GM12878 (cell line): ENCODE results near the gene KCND3. TPM values are rescaled to one million over a fixed set of nuclear protein-coding genes. Genes with fewer than 3 reads are reported as not detected.

Source experiments
- ATAC-seq: fragments of 200-7000 bp; cut with Tn5 transposase; 3 replicates; pipeline ENCODE4 v1.9.1; 2020; ENCODE audit warnings: mild to moderate bottlenecking, moderate library complexity
- BruUV-seq: library from RNA; stranded (reverse); fragments of 400-500 nt; replicated peaks from 2 replicates; lab custom pipeline; 2021; lab: Mats Ljungman, UMichigan
- CTCF ChIA-PET: fragments of 300-600 bp; sonication (Branson Sonifier 250); formaldehyde crosslinking; extraction: SDS; loops from one replicate; lab custom pipeline; 2021; ENCODE audit warnings: inconsistent platforms; lab: Yijun Ruan, JAX
- POLR2A ChIA-PET: fragments of 350-600 bp; formaldehyde crosslinking; extraction: SDS; loops from one replicate; lab custom pipeline; 2021; ENCODE audit warnings: inconsistent platforms; lab: Charles Lee
- RAD21 ChIA-PET: fragments of 300-600 bp; sonication (Branson Sonifier 250); formaldehyde crosslinking; loops from one replicate; lab custom pipeline; 2023; ENCODE audit warnings: antibody characterized with exemption; ENCODE audit not compliant: unreplicated experiment; lab: Charles Lee
- SMC1A ChIA-PET: fragments of 300-600 bp; sonication (Branson Sonifier 250); formaldehyde crosslinking; loops from one replicate; lab custom pipeline; 2023; ENCODE audit not compliant: unreplicated experiment, uncharacterized antibody; lab: Charles Lee
- DNase-seq: peaks from one replicate; pipeline ENCODE4 v3.0.0-alpha.2; 2011; ENCODE audit warnings: low read depth, low spot score
- FAIRE-seq: peaks from 3 replicates; lab custom pipeline; 2011; peaks lifted over from hg19 to GRCh38; lab: Jason Lieb, UNC
- H2AFZ ChIP-seq: 2 replicates; pipeline ENCODE4 v1.6.0; 2011; ENCODE audit warnings: low read depth, low read length, control low read depth; ENCODE audit not compliant: control insufficient read depth
- H3K27ac ChIP-seq: 2 replicates; pipeline ENCODE4 v1.5.1; 2011; ENCODE audit warnings: control low read depth; ENCODE audit not compliant: control insufficient read depth, insufficient read depth
- H3K27me3 ChIP-seq, 2 experiments: replicated peaks in 1 of 2; 2 replicates each; pipeline versions ENCODE4 v1.6.0 to v1.6.1; 2011; ENCODE audit warnings: low read length in 1 of 2; ENCODE audit not compliant: control insufficient read depth in 2 of 2, insufficient read depth in 2 of 2
- H3K36me3 ChIP-seq, 2 experiments: 2 replicates each; pipeline ENCODE4 v1.5.1; 2011; ENCODE audit warnings: low read length in 1 of 2; ENCODE audit not compliant: control insufficient read depth in 2 of 2, insufficient read depth in 2 of 2
- H3K4me1 ChIP-seq: 2 replicates; pipeline ENCODE4 v1.6.1; 2011; ENCODE audit warnings: mild to moderate bottlenecking, low read length, moderate library complexity, mixed read lengths; ENCODE audit not compliant: control insufficient read depth, insufficient read depth
- H3K4me2 ChIP-seq: 2 replicates; pipeline ENCODE4 v1.6.0; 2011; ENCODE audit warnings: control low read depth; ENCODE audit not compliant: control insufficient read depth, insufficient read depth
- H3K4me3 ChIP-seq: fragments of 200-600 bp; sonication (generic); 2 replicates; pipeline ENCODE4 v1.5.1; 2016
- H3K79me2 ChIP-seq: 2 replicates; pipeline ENCODE4 v1.6.0; 2011; ENCODE audit warnings: low read length; ENCODE audit not compliant: control insufficient read depth, insufficient read depth
- H3K9ac ChIP-seq: 2 replicates; pipeline ENCODE4 v1.8.0; 2011; ENCODE audit warnings: low read length, control low read depth, mixed read lengths; ENCODE audit not compliant: control insufficient read depth, insufficient read depth
- H3K9me3 ChIP-seq: replicated peaks from 3 replicates; pipeline ENCODE4 v1.5.1; 2011; ENCODE audit warnings: mild to moderate bottlenecking, low read length; ENCODE audit not compliant: control insufficient read depth, insufficient read depth
- H4K20me1 ChIP-seq: 2 replicates; pipeline ENCODE4 v1.6.0; 2011; ENCODE audit not compliant: control insufficient read depth, insufficient read depth
- EP300 ChIP-seq, 2 experiments: fragments of 150-350 bp in 1 of 2; IDR thresholded peaks; 2 replicates each; pipeline ENCODE4 v1.6.1; 2011 to 2012; ENCODE audit warnings: low read depth in 2 of 2, low read length in 2 of 2, borderline replicate concordance in 1 of 2, improper control_type of control experiment in 1 of 2, inconsistent platforms in 1 of 2; ENCODE audit not compliant: control insufficient read depth in 1 of 2
- FOS ChIP-seq: IDR thresholded peaks from 3 replicates; pipeline ENCODE4 v1.6.1; 2011; ENCODE audit warnings: borderline replicate concordance; ENCODE audit not compliant: insufficient read length; ENCODE audit errors: extremely low read depth
- JUNB ChIP-seq: IDR thresholded peaks from 2 replicates; pipeline ENCODE4 v1.6.1; 2016; ENCODE audit warnings: antibody characterized with exemption, mild to moderate bottlenecking
- RCOR1 ChIP-seq: conservative IDR thresholded peaks from 2 replicates; pipeline ENCODE4 v1.6.1; 2012; ENCODE audit warnings: low read depth, low read length, improper control_type of control experiment
- ZNF207 ChIP-seq: fragments of 450-650 bp; IDR thresholded peaks from 2 replicates; pipeline ENCODE4 v1.6.1; 2014; ENCODE audit warnings: antibody characterized with exemption, mild to moderate bottlenecking, borderline replicate concordance
- WGBS: methylation state at CpG from one replicate; pipeline ENCODE4 v1.1.6; 2016; ENCODE audit warnings: low lambda C conversion rate; ENCODE audit not compliant: insufficient replicate concordance, insufficient coverage; ENCODE audit errors: missing lambda C conversion rate; 5-methylcytosine and 5-hydroxymethylcytosine counted together
- in situ Hi-C: fragments of 300-500 bp; cut with MboI; formaldehyde crosslinking; loops from 9 replicates; pipeline ENCODE4 v1.14.3; 2018; ENCODE audit warnings: mixed read lengths
- intact Hi-C: fragments of 100-400 bp; cut with micrococcal nuclease; formaldehyde crosslinking; loops from one replicate; pipeline ENCODE4 v1.14.2; 2022; ENCODE audit not compliant: unreplicated experiment
- polyA plus RNA-seq, 11 experiments: library from polyadenylated mRNA; depleted of rRNA in 4 of 11; unstranded in 6 of 11; stranded (reverse) in 5 of 11; fragments of >200 nt; fragmentation: Nextera tagmentation in 4 of 11; fragmentation: Illumina TruSeq in 1 of 11; extraction: Ambion mirVana in 4 of 11; extraction: Trizol in 1 of 11; gene quantifications; 1 replicate in 1 of 11; 2 replicates in 10 of 11; pipeline versions ENCODE4 v1.2.1 to v1.2.3, GENCODE V29; 2011 to 2016; ENCODE audit warnings: inconsistent platforms in 2 of 11, missing spikeins in 2 of 11, low read depth in 1 of 11
- total RNA-seq, 4 experiments: library from RNA; depleted of rRNA in 3 of 4; stranded (reverse); fragments of >200 nt in 3 of 4; fragmentation: Illumina TruSeq in 1 of 4; extraction: Trizol in 1 of 4; gene quantifications; 2 replicates each; pipeline versions ENCODE4 v1.2.1 to v1.2.3, GENCODE V29; 2013 to 2021
- TF ChIP-seq, protein P1 (sequence below): IDR thresholded peaks from 2 replicates; pipeline ENCODE4 v1.6.1; 2012; ENCODE audit warnings: low read depth, low read length, improper control_type of control experiment
- TF ChIP-seq, protein P2 (sequence below): fragments of 450-650 bp; formaldehyde crosslinking; IDR thresholded peaks from 2 replicates; pipeline ENCODE4 v1.4.0; 2022; ENCODE audit warnings: mild to moderate bottlenecking, moderate library complexity

Gene KCND3
- total and polyA plus RNA-seq, 10 of the 15 experiments (the other 5 are each of a cell fraction or from before 2014, with no cell fraction given): 0.02 TPM; not detected in 9

DNA sequence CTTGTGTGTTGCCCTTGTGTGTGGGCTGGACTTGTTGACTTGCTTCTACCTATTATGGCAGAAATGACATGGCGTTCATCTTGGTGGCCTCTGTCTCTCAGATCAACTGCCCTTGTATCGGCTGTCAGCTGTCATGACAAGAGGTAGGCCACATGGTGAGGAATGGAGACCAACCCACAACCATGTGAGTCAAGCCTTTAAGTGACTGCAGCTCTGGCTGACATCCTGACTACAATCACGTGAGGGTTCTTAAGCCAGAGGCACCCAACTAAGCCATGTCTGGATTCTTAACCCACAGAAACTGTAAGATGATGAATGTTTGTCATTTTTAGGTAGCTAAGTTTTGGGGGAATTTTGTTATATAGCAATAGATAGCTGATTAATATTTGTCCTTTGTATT, 82.1 kb downstream of the KCND3 start:
- ChIA-PET RAD21 (no interaction called here), POLR2A (no interaction called here), CTCF (no interaction called here), SMC1A (no interaction called here)
- Histone ChIP-seq H3K9me3 (no peaks in the 10 kb centered on the region), H3K4me1 (no peaks in the 10 kb centered on the region), H3K4me2 (no peak overlapping the region), H3K9ac (no peak overlapping the region), H3K27ac (no peak overlapping the region), H3K79me2 (no peaks in the 10 kb centered on the region), H3K4me3 (no peak overlapping the region), H3K27me3 (peaks cover 0 to 1% of the 10 kb centered on the region in 2 experiments; a peak in 2 of 4 replicates), H3K36me3 (no peaks in the 10 kb centered on the region), H2AFZ (no peak overlapping the region), H4K20me1 (no peaks in the 10 kb centered on the region)
- WGBS: 7% methylated on average over 3 of the region's 3 CpGs
- BruUV-seq: no TSS peak
- intact Hi-C loops (no loop called here), in situ Hi-C loops (no loop called here)
- ATAC-seq: no peak
- no peak for DNase-seq
- TF ChIP-seq, protein P1, sequence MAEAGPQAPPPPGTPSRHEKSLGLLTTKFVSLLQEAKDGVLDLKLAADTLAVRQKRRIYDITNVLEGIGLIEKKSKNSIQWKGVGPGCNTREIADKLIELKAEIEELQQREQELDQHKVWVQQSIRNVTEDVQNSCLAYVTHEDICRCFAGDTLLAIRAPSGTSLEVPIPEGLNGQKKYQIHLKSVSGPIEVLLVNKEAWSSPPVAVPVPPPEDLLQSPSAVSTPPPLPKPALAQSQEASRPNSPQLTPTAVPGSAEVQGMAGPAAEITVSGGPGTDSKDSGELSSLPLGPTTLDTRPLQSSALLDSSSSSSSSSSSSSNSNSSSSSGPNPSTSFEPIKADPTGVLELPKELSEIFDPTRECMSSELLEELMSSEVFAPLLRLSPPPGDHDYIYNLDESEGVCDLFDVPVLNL: no peak
- TF ChIP-seq RCOR1 (no peak), EP300 (IDR thresholded peaks at IDR 0.05; ENCODE audit: borderline replicate concordance in 1 of 2, control insufficient read depth in 1 of 2, low read depth in 2 of 2, low read length in 2 of 2) (no peak), JUNB (no peak), ZNF207 (no peak), FOS (no peak)
- TF ChIP-seq, protein P2, sequence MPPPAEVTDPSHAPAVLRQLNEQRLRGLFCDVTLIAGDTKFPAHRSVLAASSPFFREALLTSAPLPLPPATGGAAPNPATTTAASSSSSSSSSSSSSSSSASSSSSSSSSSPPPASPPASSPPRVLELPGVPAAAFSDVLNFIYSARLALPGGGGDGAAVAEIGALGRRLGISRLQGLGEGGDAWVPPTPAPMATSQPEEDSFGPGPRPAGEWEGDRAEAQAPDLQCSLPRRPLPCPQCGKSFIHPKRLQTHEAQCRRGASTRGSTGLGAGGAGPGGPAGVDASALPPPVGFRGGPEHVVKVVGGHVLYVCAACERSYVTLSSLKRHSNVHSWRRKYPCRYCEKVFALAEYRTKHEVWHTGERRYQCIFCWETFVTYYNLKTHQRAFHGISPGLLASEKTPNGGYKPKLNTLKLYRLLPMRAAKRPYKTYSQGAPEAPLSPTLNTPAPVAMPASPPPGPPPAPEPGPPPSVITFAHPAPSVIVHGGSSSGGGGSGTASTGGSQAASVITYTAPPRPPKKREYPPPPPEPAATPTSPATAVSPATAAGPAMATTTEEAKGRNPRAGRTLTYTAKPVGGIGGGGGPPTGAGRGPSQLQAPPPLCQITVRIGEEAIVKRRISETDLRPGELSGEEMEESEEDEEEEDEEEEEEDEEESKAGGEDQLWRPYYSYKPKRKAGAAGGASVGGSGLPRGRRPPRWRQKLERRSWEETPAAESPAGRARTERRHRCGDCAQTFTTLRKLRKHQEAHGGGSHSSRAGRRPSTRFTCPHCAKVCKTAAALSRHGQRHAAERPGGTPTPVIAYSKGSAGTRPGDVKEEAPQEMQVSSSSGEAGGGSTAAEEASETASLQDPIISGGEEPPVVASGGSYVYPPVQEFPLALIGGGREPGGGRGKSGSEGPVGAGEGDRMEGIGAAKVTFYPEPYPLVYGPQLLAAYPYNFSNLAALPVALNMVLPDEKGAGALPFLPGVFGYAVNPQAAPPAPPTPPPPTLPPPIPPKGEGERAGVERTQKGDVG (CRISPR knock-in tag): no peak
- no peak for FAIRE-seq
